WTC11 (cell line): ENCODE results near the gene CNTNAP1.

Experiments
- CTCF ChIP-seq: fragments of 200-600 bp; IDR thresholded peaks from 2 replicates; pipeline ENCODE4 v1.8.0; 2022; ENCODE audit warnings: antibody characterized with exemption
- MAX ChIP-seq: sonication (generic); formaldehyde crosslinking; IDR thresholded peaks from 2 replicates; pipeline ENCODE4 v1.8.0; 2022; ENCODE audit warnings: mild to moderate bottlenecking, missing genetic modification reagents
- MYBL2 ChIP-seq: sonication (generic); formaldehyde crosslinking; IDR thresholded peaks from 2 replicates; pipeline ENCODE4 v1.8.1; 2023; ENCODE audit warnings: mild to moderate bottlenecking, moderate library complexity, missing genetic modification reagents
- SMAD4 ChIP-seq: sonication (generic); formaldehyde crosslinking; IDR thresholded peaks from 2 replicates; pipeline ENCODE4 v1.8.0; 2022; ENCODE audit warnings: mild to moderate bottlenecking, missing genetic modification reagents
- USF1 ChIP-seq: sonication (generic); formaldehyde crosslinking; IDR thresholded peaks from 2 replicates; pipeline ENCODE4 v1.8.0; 2022; ENCODE audit warnings: mild to moderate bottlenecking, missing genetic modification reagents

GRCh38 chr17:42655528-42655927, 26.8 kb upstream of the CNTNAP1 start:
- no peak for TF ChIP-seq SMAD4 (CRISPR knock-in tag)
- no peak for TF ChIP-seq USF1 (CRISPR knock-in tag)
- no peak for TF ChIP-seq CTCF
- TF ChIP-seq MAX (CRISPR knock-in tag): no peak
- no peak for TF ChIP-seq MYBL2
